GM21381 (cell line): ENCODE data around the gene GNPNAT1.

Experiments used
- ATAC-seq: cut with Tn5 transposase; IDR thresholded peaks from one replicate; pipeline ENCODE4 v1.9.1; 2021; ENCODE audit warnings: mild to moderate bottlenecking, moderate library complexity; ENCODE audit not compliant: unreplicated experiment

The GNPNAT1 gene

GRCh38 chr14:52791223-52792096, at the start of gene GNPNAT1:
TSS of gene GNPNAT1 (minus strand) at chr14:52791607. CDS start at chr14:52784650, 6,957 bp downstream.
- peak; percentile 92 for ATAC-seq

DNA sequence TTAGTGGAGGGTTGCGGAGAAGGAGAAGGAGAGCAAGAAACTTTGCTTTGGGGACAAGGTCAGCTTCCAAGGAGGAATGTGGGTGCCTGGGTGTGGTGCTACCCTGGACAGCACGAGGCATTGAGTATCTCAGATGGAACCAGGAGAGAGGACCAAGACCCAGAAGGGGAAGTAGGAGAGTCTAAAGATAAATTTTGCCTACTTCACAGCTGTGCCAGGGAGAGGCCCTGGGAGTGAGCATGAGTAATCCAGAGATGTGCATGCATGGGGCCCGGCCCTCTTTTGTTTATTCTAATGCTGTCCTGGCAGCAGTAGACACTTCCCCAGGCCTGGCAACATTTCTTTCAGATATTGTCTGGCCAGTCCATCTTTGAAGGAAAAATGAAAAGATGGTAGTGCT, 49.5 kb upstream of the GNPNAT1 start:
- no peak for ATAC-seq

- no peak for ATAC-seq
These were observed 46.0 kb upstream of the GNPNAT1 start for GRCh38 chr14:52837451-52837850.

DNA sequence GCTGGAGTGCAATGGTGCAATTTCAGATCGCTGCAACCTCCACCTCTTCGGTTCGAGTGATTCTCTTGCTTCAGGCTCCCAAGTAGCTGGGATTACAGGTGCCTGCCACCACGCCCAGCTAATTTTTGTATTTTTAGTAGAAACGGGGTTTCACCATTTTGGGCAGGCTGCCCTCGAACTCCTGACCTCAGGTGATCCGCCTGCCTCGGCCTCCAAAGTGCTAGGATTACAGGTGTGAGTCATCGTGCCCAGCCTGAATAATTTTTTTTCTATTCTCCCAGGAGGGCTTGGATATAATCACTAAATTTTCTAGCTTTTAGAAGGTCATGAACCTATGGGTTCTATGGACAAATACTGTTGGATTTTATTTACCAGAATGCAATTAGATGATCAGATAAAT, 44.7 kb upstream of the GNPNAT1 start:
- ATAC-seq, result no peak

DNA sequence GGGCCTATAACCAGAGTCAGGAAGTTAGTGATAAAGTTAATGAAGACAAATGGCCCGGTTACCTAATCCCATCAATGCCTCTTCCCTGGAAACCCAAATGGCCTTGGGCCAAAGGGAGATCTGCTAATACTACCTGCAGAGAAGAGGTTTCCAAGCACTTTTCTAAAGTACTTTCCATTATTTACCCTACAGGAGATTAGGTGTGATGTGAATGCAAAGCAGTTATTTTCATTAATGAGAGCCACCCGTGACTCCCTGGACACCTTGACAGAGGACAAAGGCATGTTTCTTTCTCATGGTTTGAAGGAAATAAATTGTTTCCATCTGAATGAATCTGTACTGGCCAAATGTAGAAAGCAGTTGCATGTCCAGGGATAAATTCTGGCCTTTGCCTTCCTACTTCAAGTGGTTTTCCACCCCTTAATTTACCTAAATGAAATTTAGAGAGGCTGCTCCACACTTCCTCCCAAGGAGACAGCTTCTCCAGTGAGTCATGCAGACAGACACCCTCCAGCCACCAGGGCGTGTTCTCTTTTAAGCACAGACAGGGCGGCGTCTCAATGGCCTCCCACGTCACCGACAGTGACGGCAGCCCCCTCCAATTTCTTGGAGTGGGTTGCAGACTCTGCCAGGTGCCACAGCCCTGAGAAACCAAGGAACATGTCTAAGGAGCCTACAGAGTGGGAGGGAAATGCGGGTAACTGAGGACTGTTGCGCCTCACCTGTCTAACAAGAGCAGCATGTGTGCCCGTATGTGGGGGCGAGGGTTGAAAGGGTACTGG, 43.9 kb upstream of the GNPNAT1 start:
- no peak for ATAC-seq

GRCh38 chr14:52834440-52834842, 43.0 kb upstream of the GNPNAT1 start:
- no peak for ATAC-seq

GRCh38 chr14:52833891-52834290, 42.5 kb upstream of the GNPNAT1 start:
- no peak for ATAC-seq

DNA sequence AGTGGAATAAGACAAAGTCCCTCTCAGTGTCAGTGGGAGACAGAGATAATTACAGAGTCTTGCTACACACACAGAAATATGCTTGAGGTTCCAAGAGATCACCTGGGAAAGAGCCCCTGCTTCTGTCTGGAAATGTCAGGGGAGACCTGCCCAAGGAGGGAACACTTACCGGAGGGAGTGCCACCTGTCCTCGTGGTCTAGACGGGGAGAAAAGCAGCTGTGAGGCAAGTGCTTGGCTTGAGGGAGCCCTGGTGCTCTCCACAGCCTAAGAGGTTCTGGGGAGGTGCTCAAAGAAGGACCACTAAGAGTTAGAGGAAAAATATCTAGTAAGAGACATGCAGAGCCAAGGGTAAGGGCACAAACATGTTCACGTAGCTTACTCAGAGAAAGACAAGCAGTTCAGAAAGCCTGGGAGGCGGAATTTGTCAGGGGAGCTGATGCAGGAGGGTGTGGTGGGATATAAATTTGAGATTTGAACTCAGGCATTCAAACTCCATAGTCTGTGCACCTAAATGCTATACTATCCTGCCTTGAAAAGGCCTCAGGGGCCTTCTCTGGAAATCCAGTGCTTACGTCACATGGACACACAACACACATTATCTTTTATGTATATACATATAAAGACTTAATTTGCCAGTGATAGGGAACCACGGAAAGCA, 38.2 kb upstream of the GNPNAT1 start:
- ATAC-seq, result no peak

- ATAC-seq, result no peak
These were observed 36.0 kb upstream of the GNPNAT1 start for GRCh38 chr14:52827426-52827825.

DNA sequence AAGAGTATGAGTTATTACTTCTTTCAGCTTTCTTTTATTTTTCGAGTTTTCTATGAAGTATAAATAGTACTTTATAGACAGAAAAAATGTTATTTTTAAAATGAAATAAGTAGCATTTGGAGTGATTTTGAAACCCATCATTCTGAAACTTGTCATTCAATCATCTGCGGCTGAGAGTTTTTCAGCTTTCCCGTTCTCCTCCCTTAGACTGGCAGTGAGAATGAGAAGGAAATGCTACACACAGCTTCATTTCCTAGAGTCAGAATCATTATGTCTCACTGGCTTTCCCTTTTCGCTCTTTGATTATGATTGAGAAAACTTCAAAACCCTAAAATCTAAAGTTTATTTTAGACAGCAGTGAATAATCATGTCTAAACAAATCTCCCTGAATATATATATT, 33.7 kb upstream of the GNPNAT1 start:
- no peak for ATAC-seq

- no peak for ATAC-seq
These were observed 33.1 kb upstream of the GNPNAT1 start for GRCh38 chr14:52824462-52824861.

DNA sequence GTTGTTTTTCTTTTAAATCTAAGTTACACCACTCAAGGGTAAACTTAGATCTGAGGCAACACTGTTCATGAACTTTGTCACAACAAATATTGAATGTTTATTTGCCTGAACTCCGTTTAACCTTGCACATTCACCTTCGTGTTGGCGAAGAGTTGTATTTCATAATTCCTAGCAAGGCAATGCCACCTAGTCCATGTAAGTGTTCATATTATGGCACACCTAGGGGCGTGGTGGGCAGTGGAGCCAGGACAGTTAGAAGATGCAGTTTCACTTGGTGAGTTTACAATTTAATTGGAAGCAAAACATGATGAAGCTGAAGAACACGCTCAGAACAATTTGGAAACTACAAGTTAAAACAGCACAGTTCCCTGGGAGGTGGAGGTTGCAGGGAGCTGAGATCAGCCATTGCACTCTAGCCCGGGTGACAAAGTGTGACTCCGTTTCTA, 30.4 kb upstream of the GNPNAT1 start:
- no peak for ATAC-seq

DNA sequence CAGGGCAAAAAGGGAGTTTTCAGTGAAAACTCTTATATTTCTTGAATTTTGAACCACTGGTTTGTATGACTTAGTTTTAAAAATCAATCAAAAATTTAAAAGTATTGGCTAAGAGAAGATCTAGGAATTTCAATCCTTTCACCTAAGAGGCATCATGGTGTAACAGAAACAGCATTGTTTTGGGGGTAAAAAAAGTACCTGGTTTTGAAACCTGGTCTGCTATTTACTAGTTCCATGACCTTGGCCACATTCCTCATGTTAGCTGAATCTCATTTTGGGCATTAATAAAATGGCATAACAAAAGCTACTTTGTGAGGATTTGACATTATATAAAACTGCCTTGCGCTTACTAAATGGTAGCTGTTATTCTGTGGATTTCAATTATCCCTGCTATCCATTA, 16.7 kb upstream of the GNPNAT1 start:
- ATAC-seq, result no peak

GRCh38 chr14:52806115-52806514, 14.7 kb upstream of the GNPNAT1 start:
- ATAC-seq, result no peak

GRCh38 chr14:52802597-52802996, 11.2 kb upstream of the GNPNAT1 start:
- no peak for ATAC-seq

DNA sequence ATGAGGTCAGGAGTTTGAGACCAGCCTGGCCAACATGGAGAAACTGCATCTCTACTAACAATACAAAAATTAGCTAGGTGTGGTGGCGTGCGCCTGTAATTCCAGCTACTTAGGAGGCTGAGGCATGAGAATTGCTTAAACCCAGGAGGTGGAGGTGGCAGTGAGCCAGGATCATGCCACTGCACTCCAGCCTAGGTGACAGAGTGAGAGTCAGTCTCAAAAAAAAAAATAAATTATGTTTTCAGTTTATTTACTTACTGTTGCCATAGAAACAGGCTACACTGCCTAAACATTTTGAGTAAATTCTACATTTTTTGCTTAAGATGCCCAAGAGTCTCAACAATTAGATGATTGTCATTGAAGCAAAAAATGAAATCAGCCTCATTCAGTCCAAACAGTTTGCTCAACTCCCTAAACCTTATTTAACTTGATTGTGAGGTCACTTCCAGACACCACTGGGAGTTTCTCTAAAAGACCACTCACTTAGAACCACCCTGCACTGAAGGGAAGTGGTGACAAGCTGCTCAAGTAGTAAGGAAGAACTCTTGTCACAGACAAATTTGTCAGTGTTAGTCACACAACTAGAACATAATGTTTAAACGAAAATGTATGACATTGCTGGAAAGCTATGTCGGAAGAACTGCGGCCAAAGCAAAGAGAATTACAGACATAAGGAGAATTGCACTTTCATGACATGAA, 9.8 kb upstream of the GNPNAT1 start:
- no peak for ATAC-seq

- ATAC-seq, result no peak
These were observed 7.4 kb upstream of the GNPNAT1 start for GRCh38 chr14:52798826-52799225.

GRCh38 chr14:52797653-52798052, 6.2 kb upstream of the GNPNAT1 start:
- no peak for ATAC-seq

DNA sequence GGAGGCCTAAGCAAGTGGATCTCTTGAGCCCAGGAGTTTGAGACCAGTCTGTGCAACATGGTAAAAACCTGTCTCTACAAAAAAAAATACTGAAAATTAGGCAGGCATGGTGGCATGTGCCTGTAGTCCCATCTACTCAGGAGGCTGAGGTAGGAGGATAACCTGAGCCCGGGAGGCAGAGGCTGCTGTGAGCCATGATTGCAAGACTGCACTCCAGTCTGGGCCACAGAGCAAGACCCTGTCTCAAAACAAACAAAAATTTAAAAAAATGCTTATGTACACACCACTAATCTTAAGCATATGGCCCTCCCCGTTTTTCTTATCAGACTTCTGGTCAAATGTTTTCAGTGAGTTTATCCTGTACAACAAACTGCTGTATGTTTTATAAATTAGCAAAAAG, 1.7 kb upstream of the GNPNAT1 start:
- no peak for ATAC-seq

GRCh38 chr14:52792097-52792415, 649 bp upstream of the GNPNAT1 start:
- ATAC-seq, result no peak

DNA sequence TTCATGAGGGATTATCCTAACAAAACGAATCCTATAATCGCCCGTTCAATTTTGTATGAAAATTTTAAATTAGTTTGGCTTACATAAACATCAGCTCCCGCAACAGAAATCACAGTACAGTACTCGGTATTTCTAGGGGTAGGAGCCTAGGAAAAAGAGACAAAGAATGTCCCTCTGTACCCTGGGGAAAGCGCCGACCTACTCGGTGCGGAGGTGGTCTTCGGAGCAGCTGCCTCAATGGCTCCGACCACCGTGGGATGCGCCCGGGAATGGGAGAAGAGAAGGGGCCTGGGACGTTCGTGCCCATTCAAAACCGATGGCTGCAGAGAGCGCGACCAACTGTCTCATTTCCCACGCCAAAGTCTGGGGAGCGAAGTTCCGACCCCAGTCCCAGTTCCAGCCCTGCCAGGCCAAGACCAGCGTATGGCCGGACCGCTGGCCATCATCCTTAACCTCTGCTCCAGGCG, 618 bp downstream of the GNPNAT1 start:
- peak; percentile 5 for ATAC-seq
